MCF 10A (cell line): Measurements from ENCODE around the gene IL1RAPL2. TPM values are rescaled to one million over a fixed set of nuclear protein-coding genes. Genes with fewer than 3 reads are reported as not detected.
A peak's percentile ranks its signal among the peaks of the same experiment; 100 is the strongest.

Source experiments
- BruUV-seq: library from RNA; stranded (reverse); fragments of 400-500 nt; replicated peaks from 2 replicates; lab custom pipeline; 2021; lab: Mats Ljungman, UMichigan
- CTCF ChIA-PET: fragments of 300-600 bp; sonication (Branson Sonifier 250); formaldehyde crosslinking; extraction: SDS; loops from one replicate; lab custom pipeline; 2021; ENCODE audit warnings: antibody characterized with exemption, inconsistent platforms; lab: Yijun Ruan, JAX
- POLR2A ChIA-PET: fragments of 300-600, 350-650 bp; sonication (Branson Sonifier 250); formaldehyde crosslinking; extraction: SDS; loops from one replicate; lab custom pipeline; 2020; ENCODE audit warnings: antibody characterized with exemption, inconsistent platforms; lab: Yijun Ruan, JAX
- DNase-seq: peaks from one replicate; pipeline ENCODE4 v3.0.0-alpha.2; 2018; ENCODE audit not compliant: unreplicated experiment
- H3K27ac Mint-ChIP-seq: one replicate; pipeline ENCODE4 v1.8.0; 2022; ENCODE audit warnings: mild to moderate bottlenecking, low read depth, mixed read lengths; ENCODE audit not compliant: unreplicated experiment
- H3K27me3 Mint-ChIP-seq: one replicate; pipeline ENCODE4 v1.8.0; 2022; ENCODE audit warnings: mixed read lengths; ENCODE audit not compliant: insufficient read depth, unreplicated experiment
- H3K36me3 Mint-ChIP-seq: one replicate; pipeline ENCODE4 v1.8.0; 2022; ENCODE audit warnings: mild to moderate bottlenecking, moderate library complexity, mixed read lengths; ENCODE audit not compliant: insufficient read depth, unreplicated experiment
- H3K4me1 Mint-ChIP-seq: one replicate; pipeline ENCODE4 v1.8.0; 2022; ENCODE audit warnings: mixed read lengths; ENCODE audit not compliant: insufficient read depth, unreplicated experiment
- H3K4me3 Mint-ChIP-seq: one replicate; pipeline ENCODE4 v1.8.0; 2022; ENCODE audit warnings: mild to moderate bottlenecking, moderate library complexity, mixed read lengths; ENCODE audit not compliant: unreplicated experiment
- H3K9me3 Mint-ChIP-seq: one replicate; pipeline ENCODE4 v1.8.0; 2022; ENCODE audit warnings: mixed read lengths; ENCODE audit not compliant: unreplicated experiment
- CTCF ChIP-seq: fragments of 200-600 bp; IDR thresholded peaks from one replicate; pipeline ENCODE4 v1.8.0; 2022; ENCODE audit warnings: antibody characterized with exemption, mild to moderate bottlenecking; ENCODE audit not compliant: unreplicated experiment
- intact Hi-C: fragments of 100-400 bp; cut with micrococcal nuclease; formaldehyde crosslinking; loops from 2 replicates; pipeline ENCODE4 v1.14.1; 2022
- total RNA-seq: library from RNA; stranded (reverse); gene quantifications from 2 replicates; pipeline ENCODE4 v1.2.3, GENCODE V29; 2022

The IL1RAPL2 gene
- total RNA-seq, 1 experiment from 2014 or later: 4.4 TPM

- H3K4me1 Mint-ChIP-seq: no peaks in the 10 kb centered on the region
- no peak for TF ChIP-seq CTCF
- ChIA-PET CTCF (no interaction called here), POLR2A (no interaction called here)
- BruUV-seq: no TSS peak
- no peaks in the 10 kb centered on the region for H3K36me3 Mint-ChIP-seq
- no peak overlapping the region for H3K27ac Mint-ChIP-seq
- H3K27me3 Mint-ChIP-seq: peaks cover 57% of the 10 kb centered on the region
- DNase-seq: no peak
- no peaks in the 10 kb centered on the region for H3K9me3 Mint-ChIP-seq
- no peak overlapping the region for H3K4me3 Mint-ChIP-seq
- intact Hi-C loops: no loop called here
Measured at GRCh38 chrX:105006103-105006502, 440.1 kb downstream of the IL1RAPL2 start.

GRCh38 chrX:105006996-105007395, 441.0 kb downstream of the IL1RAPL2 start:
- H3K9me3 Mint-ChIP-seq: no peaks in the 10 kb centered on the region
- H3K4me1 Mint-ChIP-seq: no peaks in the 10 kb centered on the region
- peaks cover 48% of the 10 kb centered on the region for H3K27me3 Mint-ChIP-seq
- ChIA-PET POLR2A (interaction anchor here (2.0 kb wide), 1 partner anchor 10 kb away, joined by 6 read pairs; no protein-coding TSS in a partner anchor), CTCF (no interaction called here)
- intact Hi-C loops: no loop called here
- no peak for TF ChIP-seq CTCF
- H3K4me3 Mint-ChIP-seq: no peak overlapping the region
- no peaks in the 10 kb centered on the region for H3K36me3 Mint-ChIP-seq
- BruUV-seq: no TSS peak
- DNase-seq: no peak
- no peak overlapping the region for H3K27ac Mint-ChIP-seq

- intact Hi-C loops: no loop called here
- peaks cover 6% of the 10 kb centered on the region for H3K4me1 Mint-ChIP-seq
- BruUV-seq: no TSS peak
- ChIA-PET POLR2A (no interaction called here), CTCF (interaction anchor here (0.6 kb wide), 1 partner anchor 316 kb away, joined by 3 read pairs; no protein-coding TSS in a partner anchor)
- H3K36me3 Mint-ChIP-seq: no peaks in the 10 kb centered on the region
- peaks cover 52% of the 10 kb centered on the region for H3K27me3 Mint-ChIP-seq
- H3K27ac Mint-ChIP-seq: no peak overlapping the region
- DNase-seq: no peak
- H3K4me3 Mint-ChIP-seq: no peak overlapping the region
- no peak for TF ChIP-seq CTCF
- H3K9me3 Mint-ChIP-seq: no peaks in the 10 kb centered on the region
Measured at GRCh38 chrX:105013719-105014118, 447.7 kb downstream of the IL1RAPL2 start.

- Mint-ChIP-seq H3K4me1 (peaks cover 6% of the 10 kb centered on the region), H3K27ac (peak overlapping the region; percentile 14), H3K4me3 (no peak overlapping the region), H3K36me3 (no peaks in the 10 kb centered on the region), H3K27me3 (peaks cover 48% of the 10 kb centered on the region), H3K9me3 (no peaks in the 10 kb centered on the region)
- ChIA-PET CTCF (interaction anchor here (0.6 to 0.7 kb wide), 4 partner anchors 101 to 1245 kb away, joined by 3 read pairs; no protein-coding TSS in a partner anchor), POLR2A (interaction anchor here (0.7 kb wide), 1 partner anchor 154 kb away, joined by 3 read pairs; no protein-coding TSS in a partner anchor)
- no TSS peak for BruUV-seq
- intact Hi-C loops: no loop called here
- TF ChIP-seq CTCF: no peak
- peak; percentile 33 for DNase-seq
Measured at GRCh38 chrX:105017641-105018040, 451.6 kb downstream of the IL1RAPL2 start.
